GM23338 (cell line): ENCODE results near the gene CTNNA3. TPM values are rescaled to one million over a fixed set of nuclear protein-coding genes. Genes with fewer than 3 reads are reported as not detected.
"Not testable (repeated sequence)": the region's sequence is repeated elsewhere in the genome, so short reads cannot be mapped to it uniquely, and the experiment has no call there.

Experiments used
- ATAC-seq: fragments of 200-7000 bp; cut with Tn5 transposase; 3 replicates; pipeline ENCODE4 v1.9.1; 2020
- DNase-seq: peaks from one replicate; pipeline ENCODE4 v3.0.0-alpha.2; 2015; ENCODE audit warnings: low spot score
- H2AFZ ChIP-seq: fragments of 200-600 bp; sonication (generic); 2 replicates; pipeline ENCODE4 v1.8.0; 2016; ENCODE audit warnings: antibody characterized with exemption, mild to moderate bottlenecking, moderate library complexity
- H3F3A ChIP-seq: fragments of 200-600 bp; sonication (generic); replicated peaks from 2 replicates; pipeline ENCODE4 v1.8.0; 2017; ENCODE audit warnings: antibody characterized with exemption, mixed run types, low read depth
- H3K27ac ChIP-seq: fragments of 200-600 bp; sonication (generic); 2 replicates; pipeline ENCODE4 v1.6.1; 2016; ENCODE audit warnings: low read depth
- H3K27me3 ChIP-seq: fragments of 200-600 bp; sonication (generic); 2 replicates; pipeline ENCODE4 v1.8.0; 2016; ENCODE audit warnings: mild to moderate bottlenecking, mixed run types, moderate library complexity; ENCODE audit not compliant: insufficient read depth
- H3K36me3 ChIP-seq: fragments of 200-600 bp; sonication (generic); 2 replicates; pipeline ENCODE4 v1.8.0; 2016; ENCODE audit warnings: mild to moderate bottlenecking; ENCODE audit not compliant: insufficient read depth
- H3K4me1 ChIP-seq: fragments of 200-600 bp; sonication (generic); 2 replicates; pipeline ENCODE4 v1.8.0; 2016; ENCODE audit warnings: mild to moderate bottlenecking, moderate library complexity; ENCODE audit not compliant: insufficient read depth
- H3K4me2 ChIP-seq: fragments of 200-600 bp; sonication (generic); 2 replicates; pipeline ENCODE4 v1.7.1; 2017; ENCODE audit warnings: mixed run types
- H3K4me3 ChIP-seq: fragments of 200-600 bp; sonication (generic); 2 replicates; pipeline ENCODE4 v1.6.1; 2016; ENCODE audit warnings: mixed run types
- H3K79me2 ChIP-seq: fragments of 200-600 bp; sonication (generic); replicated peaks from 2 replicates; pipeline ENCODE4 v1.8.0; 2017; ENCODE audit warnings: mild to moderate bottlenecking; ENCODE audit not compliant: insufficient read depth
- H3K9me2 ChIP-seq: fragments of 200-600 bp; sonication (generic); 2 replicates; pipeline ENCODE4 v1.8.0; 2017; ENCODE audit not compliant: insufficient read depth
- H4K20me1 ChIP-seq: fragments of 200-600 bp; sonication (generic); replicated peaks from 2 replicates; pipeline ENCODE4 v1.8.0; 2017; ENCODE audit warnings: mild to moderate bottlenecking; ENCODE audit not compliant: insufficient read depth
- H3K27ac Mint-ChIP-seq: 2 replicates; pipeline ENCODE4 v1.8.0; 2020; ENCODE audit warnings: inconsistent platforms, mild to moderate bottlenecking, moderate library complexity, mixed read lengths
- H3K27me3 Mint-ChIP-seq: 3 replicates; pipeline ENCODE4 v1.8.0; 2022; ENCODE audit warnings: low read depth, mild to moderate bottlenecking, moderate library complexity, mixed read lengths, inconsistent platforms; ENCODE audit not compliant: insufficient read depth, poor library complexity
- H3K36me3 Mint-ChIP-seq: 3 replicates; pipeline ENCODE4 v1.8.0; 2021; ENCODE audit warnings: low read depth, mild to moderate bottlenecking, inconsistent platforms, moderate library complexity, mixed read lengths
- H3K4me1 Mint-ChIP-seq: 3 replicates; pipeline ENCODE4 v1.8.0; 2020; ENCODE audit warnings: mild to moderate bottlenecking, inconsistent platforms, mixed read lengths
- H3K4me3 Mint-ChIP-seq: 3 replicates; pipeline ENCODE4 v1.8.0; 2021; ENCODE audit warnings: moderate library complexity, mild to moderate bottlenecking, inconsistent platforms, mixed read lengths
- H3K9me3 Mint-ChIP-seq: 3 replicates; pipeline ENCODE4 v1.8.0; 2020; ENCODE audit warnings: moderate library complexity, mild to moderate bottlenecking, inconsistent platforms, mixed read lengths
- CTCF ChIP-seq, 2 experiments: fragments of 200-600 bp in 1 of 2; sonication (generic) in 1 of 2; conservative IDR thresholded peaks; 2 replicates each; pipeline versions ENCODE4 v1.5.1 to v1.6.1; 2016 to 2017; ENCODE audit warnings: antibody characterized with exemption in 2 of 2, low read depth in 2 of 2, mild to moderate bottlenecking in 2 of 2, moderate library complexity in 1 of 2
- ETS1 ChIP-seq: IDR thresholded peaks from 2 replicates; pipeline ENCODE4 v1.6.1; 2016; ENCODE audit warnings: antibody characterized with exemption
- EZH2 ChIP-seq: fragments of 200-600 bp; sonication (generic); IDR thresholded peaks from one replicate; pipeline ENCODE4 v1.8.0; 2017; ENCODE audit warnings: antibody characterized with exemption, mild to moderate bottlenecking, low read depth; ENCODE audit not compliant: unreplicated experiment
- JUNB ChIP-seq: IDR thresholded peaks from one replicate; pipeline ENCODE4 v1.6.1; 2016; ENCODE audit warnings: antibody characterized with exemption; ENCODE audit not compliant: unreplicated experiment
- NANOG ChIP-seq: IDR thresholded peaks from 2 replicates; pipeline ENCODE4 v1.6.1; 2016; ENCODE audit warnings: antibody characterized with exemption, borderline replicate concordance
- POLR2AphosphoS5 ChIP-seq: IDR thresholded peaks from 2 replicates; pipeline ENCODE4 v1.6.1; 2016; ENCODE audit warnings: antibody characterized with exemption, low read depth
- REST ChIP-seq: IDR thresholded peaks from one replicate; pipeline ENCODE4 v1.6.1; 2018; ENCODE audit warnings: antibody characterized with exemption; ENCODE audit not compliant: unreplicated experiment
- STAT1 ChIP-seq: IDR thresholded peaks from one replicate; pipeline ENCODE4 v1.6.1; 2016; ENCODE audit warnings: antibody characterized with exemption; ENCODE audit not compliant: unreplicated experiment
- ZNF331 ChIP-seq: fragments of 250-450 bp; sonication (Bioruptor Pico); IDR thresholded peaks from 2 replicates; pipeline ENCODE4 v1.5.0; 2020; ENCODE audit warnings: low read depth, mild to moderate bottlenecking, moderate library complexity
- polyA plus RNA-seq: library from polyadenylated mRNA; unstranded; fragments of >200 nt; fragmentation: Nextera tagmentation; extraction: Ambion mirVana; gene quantifications from 2 replicates; pipeline ENCODE4 v1.2.1, GENCODE V29; 2016
- total RNA-seq: library from RNA; depleted of rRNA; stranded (reverse); fragments of >200 nt; shearing (Covaris generic); gene quantifications from 2 replicates; pipeline ENCODE4 v1.2.3, GENCODE V29; 2014

The CTNNA3 gene
- total and polyA plus RNA-seq, 2 experiments from 2014 or later = 0.71 to 3.3 TPM

- TF ChIP-seq CTCF (conservative IDR thresholded peaks at IDR 0.05; ENCODE audit: low read depth in 2 of 2) (peak; percentile 30 to 37), STAT1 (no peak), JUNB (no peak), ETS1 (no peak), NANOG (0 out of 2 replicates have a peak, but pooled peaks have one; percentile 58), REST (no peak), ZNF331 (CRISPR knock-in tag) (no peak), EZH2 (no peak)
These were observed 294.3 kb downstream of the CTNNA3 start (continued) for GRCh38 chr10:67401711-67402110.

GRCh38 chr10:67386841-67387533 is 309.0 kb downstream of the CTNNA3 start:
- H3K9me3 Mint-ChIP-seq, H3K9me2 ChIP-seq, H3K27me3 ChIP-seq, H3K27ac ChIP-seq, H3F3A ChIP-seq, H3K36me3 Mint-ChIP-seq, H3K79me2 ChIP-seq, H4K20me1 ChIP-seq, H3K36me3 ChIP-seq, H3K27me3 Mint-ChIP-seq: not testable (repeated sequence)
- Histone ChIP-seq H3K4me2 (peak overlapping the region; percentile 69), H2AFZ (peak overlapping the region; percentile 93), H3K4me3 (peak overlapping the region; percentile 80), H3K4me1 (peaks cover 26% of the 10 kb centered on the region)
- peak overlapping the region; percentile 89 for H3K4me3 Mint-ChIP-seq
- H3K27ac Mint-ChIP-seq = peak overlapping the region; percentile 91
- peaks cover 15% of the 10 kb centered on the region for H3K4me1 Mint-ChIP-seq
- ATAC-seq (peak; percentile 74), DNase-seq (peak; percentile 24)
- 0 out of 2 replicates have a peak, but pooled peaks have one; percentile 19 for TF ChIP-seq POLR2AphosphoS5
